Measurements from ENCODE around the gene NLRC5.

NLRC5 gene

GRCh38 chr16:57007050-57007449 lies 17.7 kb downstream of the NLRC5 start:
- H3K4me3 ChIP-seq (ENCODE audit: low read depth, low read length, poor library complexity, severe bottlenecking), result no peak overlapping the region
- no peaks in the 10 kb centered on the region for H3K36me3 ChIP-seq (ENCODE audit: insufficient read depth, low read length)
- TF ChIP-seq EZH2 (IDR thresholded peaks at IDR 0.05; ENCODE audit: borderline replicate concordance, low read length) (no peak), CTCF (IDR thresholded peaks at IDR 0.05; ENCODE audit: low read length) (no peak)
- H2AFZ ChIP-seq (ENCODE audit: low read length), result no peak overlapping the region
- no peak overlapping the region for H3K4me2 ChIP-seq (ENCODE audit: low read length)
- H4K20me1 ChIP-seq (ENCODE audit: insufficient read depth, low read length), result no peaks in the 10 kb centered on the region
- no peaks in the 10 kb centered on the region for H3K9me3 ChIP-seq (ENCODE audit: low read length)
- H3K9me2 ChIP-seq (ENCODE audit: low read depth, low read length), result no peaks in the 10 kb centered on the region
- no peak overlapping the region for H3K27ac ChIP-seq (ENCODE audit: low read depth, low read length, poor library complexity, severe bottlenecking)
- H3K27me3 ChIP-seq (ENCODE audit: insufficient read depth, low read length), result peaks cover 13% of the 10 kb centered on the region; the same call in 1 of the 2 replicates
- H3K9ac ChIP-seq (ENCODE audit: low read length), result no peak overlapping the region
- H3K79me2 ChIP-seq (ENCODE audit: insufficient read depth, low read length), result no peaks in the 10 kb centered on the region
- H3K4me1 ChIP-seq (ENCODE audit: insufficient read depth, low read length, severe bottlenecking), result peaks cover 11% of the 10 kb centered on the region
- no peaks in the 10 kb centered on the region for H3F3A ChIP-seq (ENCODE audit: insufficient read depth, low read length)

GRCh38 chr16:57007530-57007929 lies 18.2 kb downstream of the NLRC5 start:
- H3K4me1 ChIP-seq (ENCODE audit: insufficient read depth, low read length, severe bottlenecking), result peaks cover 11% of the 10 kb centered on the region
- H3K79me2 ChIP-seq (ENCODE audit: insufficient read depth, low read length), result no peaks in the 10 kb centered on the region
- no peaks in the 10 kb centered on the region for H4K20me1 ChIP-seq (ENCODE audit: insufficient read depth, low read length)
- H3K9me2 ChIP-seq (ENCODE audit: low read depth, low read length), result no peaks in the 10 kb centered on the region
- peaks cover 13% of the 10 kb centered on the region; the same call in 1 of the 2 replicates for H3K27me3 ChIP-seq (ENCODE audit: insufficient read depth, low read length)
- no peak overlapping the region for H3K4me3 ChIP-seq (ENCODE audit: low read depth, low read length, poor library complexity, severe bottlenecking)
- H3K9me3 ChIP-seq (ENCODE audit: low read length), result no peaks in the 10 kb centered on the region
- H3K27ac ChIP-seq (ENCODE audit: low read depth, low read length, poor library complexity, severe bottlenecking), result no peak overlapping the region
- no peak overlapping the region for H3K9ac ChIP-seq (ENCODE audit: low read length)
- H3K4me2 ChIP-seq (ENCODE audit: low read length), result no peak overlapping the region
- H3F3A ChIP-seq (ENCODE audit: insufficient read depth, low read length), result no peaks in the 10 kb centered on the region
- TF ChIP-seq CTCF (IDR thresholded peaks at IDR 0.05; ENCODE audit: low read length), result no peak
- no peak for TF ChIP-seq EZH2 (IDR thresholded peaks at IDR 0.05; ENCODE audit: borderline replicate concordance, low read length)
- no peak overlapping the region for H2AFZ ChIP-seq (ENCODE audit: low read length)
- H3K36me3 ChIP-seq (ENCODE audit: insufficient read depth, low read length), result no peaks in the 10 kb centered on the region

- Histone ChIP-seq H3K27me3 (ENCODE audit: insufficient read depth, low read length) (0 out of 2 replicates have a peak, but pooled peaks cover 13% of the 10 kb centered on the region), H3F3A (ENCODE audit: insufficient read depth, low read length) (no peaks in the 10 kb centered on the region), H3K36me3 (ENCODE audit: insufficient read depth, low read length) (no peaks in the 10 kb centered on the region), H3K9me3 (ENCODE audit: low read length) (no peaks in the 10 kb centered on the region), H3K4me3 (ENCODE audit: low read depth, low read length, poor library complexity, severe bottlenecking) (no peak overlapping the region), H3K4me1 (ENCODE audit: insufficient read depth, low read length, severe bottlenecking) (peaks cover 9% of the 10 kb centered on the region), H2AFZ (ENCODE audit: low read length) (no peak overlapping the region), H3K27ac (ENCODE audit: low read depth, low read length, poor library complexity, severe bottlenecking) (no peak overlapping the region), H4K20me1 (ENCODE audit: insufficient read depth, low read length) (no peaks in the 10 kb centered on the region), H3K9ac (ENCODE audit: low read length) (no peak overlapping the region), H3K79me2 (ENCODE audit: insufficient read depth, low read length) (no peaks in the 10 kb centered on the region), H3K9me2 (ENCODE audit: low read depth, low read length) (no peaks in the 10 kb centered on the region), H3K4me2 (ENCODE audit: low read length) (no peak overlapping the region)
- TF ChIP-seq EZH2 (IDR thresholded peaks at IDR 0.05; ENCODE audit: borderline replicate concordance, low read length) (no peak), CTCF (IDR thresholded peaks at IDR 0.05; ENCODE audit: low read length) (no peak)
These were observed 19.1 kb downstream of the NLRC5 start for GRCh38 chr16:57008440-57008839.

Data from OCI-LY1 (cell line).